ENCODE results near the gene ZNF574. TPM values are rescaled to one million over a fixed set of nuclear protein-coding genes. Genes with fewer than 3 reads are reported as not detected.

The ZNF574 gene
- total and polyA plus RNA-seq, 12 donors: 2.7 to 16.9 (median 11.4) TPM

GRCh38 chr19:42102877-42103276 is 26.9 kb downstream of the ZNF574 start:
- Histone ChIP-seq H3K36me3 (replicated peaks in 1 of 2) (no peaks in the 10 kb centered on the region), H3K27me3 (no peaks in the 10 kb centered on the region), H3K9me3 (replicated peaks in 1 of 3) (no peaks in the 10 kb centered on the region), H3K4me1 (replicated peaks in 1 of 2) (no peaks in the 10 kb centered on the region), H3K27ac (no peak overlapping the region), H3K4me3 (no peak overlapping the region)
- intact Hi-C loops (cut with DNase I): no loop called here
- WGBS, 4 donors: 84 to 93% (median 86%) methylated on average over 2 of the region's 2 CpGs
- no peak for TF ChIP-seq POLR2A (IDR thresholded peaks at IDR 0.05)
- TF ChIP-seq, protein P1, sequence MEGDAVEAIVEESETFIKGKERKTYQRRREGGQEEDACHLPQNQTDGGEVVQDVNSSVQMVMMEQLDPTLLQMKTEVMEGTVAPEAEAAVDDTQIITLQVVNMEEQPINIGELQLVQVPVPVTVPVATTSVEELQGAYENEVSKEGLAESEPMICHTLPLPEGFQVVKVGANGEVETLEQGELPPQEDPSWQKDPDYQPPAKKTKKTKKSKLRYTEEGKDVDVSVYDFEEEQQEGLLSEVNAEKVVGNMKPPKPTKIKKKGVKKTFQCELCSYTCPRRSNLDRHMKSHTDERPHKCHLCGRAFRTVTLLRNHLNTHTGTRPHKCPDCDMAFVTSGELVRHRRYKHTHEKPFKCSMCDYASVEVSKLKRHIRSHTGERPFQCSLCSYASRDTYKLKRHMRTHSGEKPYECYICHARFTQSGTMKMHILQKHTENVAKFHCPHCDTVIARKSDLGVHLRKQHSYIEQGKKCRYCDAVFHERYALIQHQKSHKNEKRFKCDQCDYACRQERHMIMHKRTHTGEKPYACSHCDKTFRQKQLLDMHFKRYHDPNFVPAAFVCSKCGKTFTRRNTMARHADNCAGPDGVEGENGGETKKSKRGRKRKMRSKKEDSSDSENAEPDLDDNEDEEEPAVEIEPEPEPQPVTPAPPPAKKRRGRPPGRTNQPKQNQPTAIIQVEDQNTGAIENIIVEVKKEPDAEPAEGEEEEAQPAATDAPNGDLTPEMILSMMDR (IDR thresholded peaks at IDR 0.05): no peak
- no peak for DNase-seq

DNA sequence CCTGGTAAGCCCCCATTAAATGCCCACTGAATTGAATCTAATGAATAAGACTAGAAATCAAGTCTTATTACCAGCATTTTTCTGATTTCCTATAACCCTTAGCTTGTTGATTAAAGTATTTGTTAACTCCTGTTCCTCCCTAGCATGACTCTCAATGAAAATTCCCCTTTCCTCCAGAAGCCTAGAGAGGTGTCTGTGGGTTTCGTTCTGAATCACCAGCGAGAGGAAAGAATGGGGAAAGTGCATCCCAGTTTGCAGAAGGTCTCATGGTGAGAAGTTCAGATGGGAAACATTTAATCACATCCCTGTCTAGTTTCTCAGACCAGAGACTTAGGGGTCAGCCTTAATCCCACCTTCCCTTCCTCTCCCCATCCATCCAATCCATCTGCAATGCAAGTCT is 29.4 kb downstream of the ZNF574 start:
- no peaks in the 10 kb centered on the region for H3K4me1 ChIP-seq (replicated peaks in 1 of 2)
- TF ChIP-seq POLR2A (IDR thresholded peaks at IDR 0.05): no peak
- TF ChIP-seq, protein P1 (IDR thresholded peaks at IDR 0.05): no peak
- H3K36me3 ChIP-seq (replicated peaks in 1 of 2): no peaks in the 10 kb centered on the region
- no peak overlapping the region for H3K4me3 ChIP-seq
- H3K27ac ChIP-seq: no peak overlapping the region
- 59 to 77% (median 66%) methylated on average over 2 of the region's 2 CpGs for WGBS, 4 donors
- H3K27me3 ChIP-seq: no peaks in the 10 kb centered on the region
- intact Hi-C loops (cut with DNase I): no loop called here
- no peaks in the 10 kb centered on the region for H3K9me3 ChIP-seq (replicated peaks in 1 of 3)
- no peak for DNase-seq

- 29 to 40% (median 38%) methylated on average over 16 of the region's 16 CpGs for WGBS, 4 donors
- no peaks in the 10 kb centered on the region for H3K4me1 ChIP-seq (replicated peaks in 1 of 2)
- no peak overlapping the region for H3K27ac ChIP-seq
- DNase-seq: peak; percentile 63 to 92 (median 77)
- H3K27me3 ChIP-seq: no peaks in the 10 kb centered on the region
- H3K9me3 ChIP-seq (replicated peaks in 1 of 3): no peaks in the 10 kb centered on the region
- H3K4me3 ChIP-seq: no peak overlapping the region
- H3K36me3 ChIP-seq (replicated peaks in 1 of 2): no peaks in the 10 kb centered on the region
- intact Hi-C loops (cut with DNase I): no loop called here
- TF ChIP-seq, protein P1 (IDR thresholded peaks at IDR 0.05): peak; percentile 78 to 99 (median 89)
- TF ChIP-seq POLR2A (IDR thresholded peaks at IDR 0.05): no peak
Measured at GRCh38 chr19:42108527-42109389, 32.8 kb downstream of the ZNF574 start.

GRCh38 chr19:42109896-42110295 is 33.9 kb downstream of the ZNF574 start:
- TF ChIP-seq, protein P1 (IDR thresholded peaks at IDR 0.05): no peak
- TF ChIP-seq POLR2A (IDR thresholded peaks at IDR 0.05): no peak
- H3K4me1 ChIP-seq (replicated peaks in 1 of 2): no peaks in the 10 kb centered on the region
- no peaks in the 10 kb centered on the region for H3K36me3 ChIP-seq (replicated peaks in 1 of 2)
- 72 to 82% (median 77%) methylated on average over 3 of the region's 3 CpGs for WGBS, 4 donors
- no peak overlapping the region for H3K4me3 ChIP-seq
- H3K9me3 ChIP-seq (replicated peaks in 1 of 3): no peaks in the 10 kb centered on the region
- no peak for DNase-seq
- no peaks in the 10 kb centered on the region for H3K27me3 ChIP-seq
- intact Hi-C loops (cut with DNase I): no loop called here
- no peak overlapping the region for H3K27ac ChIP-seq

Data from adrenal gland (tissue), 12 donors.